GOT3 (cell line): ENCODE data around the gene AKAP13.
"Not testable (repeated sequence)": the region's sequence is repeated elsewhere in the genome, so short reads cannot be mapped to it uniquely, and the experiment has no call there.

ENCODE experiments used
- DNase-seq: peaks from one replicate; lab custom pipeline; 2025; ENCODE audit warnings: mixed read lengths; lab: John Stamatoyannopoulos, UW

AKAP13 gene

GRCh38 chr15:85625166-85625830 is 244.9 kb downstream of the AKAP13 start:
- no peak for DNase-seq

- DNase-seq: no peak
These were observed 245.5 kb downstream of the AKAP13 start for GRCh38 chr15:85625856-85626255.

GRCh38 chr15:85627213-85627935 is 247.0 kb downstream of the AKAP13 start:
- no peak for DNase-seq

GRCh38 chr15:85630311-85630710 is 249.9 kb downstream of the AKAP13 start:
- DNase-seq: no peak

- no peak for DNase-seq
These were observed 250.6 kb downstream of the AKAP13 start for GRCh38 chr15:85631018-85631417.

- DNase-seq: no peak
These were observed 251.6 kb downstream of the AKAP13 start for GRCh38 chr15:85632014-85632413.

- DNase-seq: no peak
These were observed 253.5 kb downstream of the AKAP13 start for GRCh38 chr15:85633859-85634258.

- no peak for DNase-seq
These were observed 255.9 kb downstream of the AKAP13 start for GRCh38 chr15:85636351-85636750.

- DNase-seq: no peak
These were observed 259.5 kb downstream of the AKAP13 start for GRCh38 chr15:85639752-85640381.

- no peak for DNase-seq
These were observed 261.8 kb downstream of the AKAP13 start for GRCh38 chr15:85642065-85642692.

- no peak for DNase-seq
These were observed 262.3 kb downstream of the AKAP13 start for GRCh38 chr15:85642693-85643066.

- DNase-seq: no peak
These were observed 266.2 kb downstream of the AKAP13 start for GRCh38 chr15:85646538-85647091.

- no peak for DNase-seq
These were observed 269.0 kb downstream of the AKAP13 start for GRCh38 chr15:85649372-85649771.

- DNase-seq: no peak
These were observed 271.1 kb downstream of the AKAP13 start for GRCh38 chr15:85651548-85651947.

- no peak for DNase-seq
These were observed 272.1 kb downstream of the AKAP13 start for GRCh38 chr15:85652457-85652856.

GRCh38 chr15:85657132-85657531 is 276.7 kb downstream of the AKAP13 start:
- DNase-seq: no peak

GRCh38 chr15:85658816-85659215 is 278.4 kb downstream of the AKAP13 start:
- DNase-seq: no peak

- DNase-seq: no peak
These were observed 281.5 kb downstream of the AKAP13 start for GRCh38 chr15:85661859-85662258.

- not testable (repeated sequence) for DNase-seq
These were observed 285.3 kb downstream of the AKAP13 start for GRCh38 chr15:85665677-85666076.

- DNase-seq: peak; percentile 26
These were observed 287.4 kb downstream of the AKAP13 start for GRCh38 chr15:85667491-85668424.

GRCh38 chr15:85671156-85671555 is 290.8 kb downstream of the AKAP13 start:
- DNase-seq: no peak
